ENCODE measurements around the gene ADAMTS9.
A peak's percentile ranks its signal among the peaks of the same experiment; 100 is the strongest.
"Not testable (repeated sequence)": the region's sequence is repeated elsewhere in the genome, so short reads cannot be mapped to it uniquely, and the experiment has no call there.

The ADAMTS9 gene

GRCh38 chr3:64563751-64564150, 124.0 kb downstream of the ADAMTS9 start:
- DNase-seq = no peak

GRCh38 chr3:64561868-64562267, 125.9 kb downstream of the ADAMTS9 start:
- no peak for DNase-seq

- DNase-seq = no peak
Observed at GRCh38 chr3:64561325-64561843, 126.4 kb downstream of the ADAMTS9 start.

- DNase-seq = no peak
Observed at GRCh38 chr3:64560791-64561190, 127.0 kb downstream of the ADAMTS9 start.

- DNase-seq = no peak
Observed at GRCh38 chr3:64559588-64559987, 128.2 kb downstream of the ADAMTS9 start.

- DNase-seq = no peak
Observed at GRCh38 chr3:64556046-64556445, 131.8 kb downstream of the ADAMTS9 start.

- DNase-seq = no peak
Observed at GRCh38 chr3:64555351-64555750, 132.4 kb downstream of the ADAMTS9 start.

GRCh38 chr3:64554096-64554920, 133.5 kb downstream of the ADAMTS9 start:
- DNase-seq = no peak

- DNase-seq = no peak
Observed at GRCh38 chr3:64552966-64553365, 134.8 kb downstream of the ADAMTS9 start.

GRCh38 chr3:64552160-64552559, 135.6 kb downstream of the ADAMTS9 start:
- no peak for DNase-seq

GRCh38 chr3:64551697-64552096, 136.1 kb downstream of the ADAMTS9 start:
- DNase-seq = no peak

- no peak for DNase-seq
Observed at GRCh38 chr3:64550745-64551144, 137.1 kb downstream of the ADAMTS9 start.

GRCh38 chr3:64549869-64550268, 137.9 kb downstream of the ADAMTS9 start:
- DNase-seq = no peak

GRCh38 chr3:64548200-64548889, 139.5 kb downstream of the ADAMTS9 start:
- DNase-seq = no peak

GRCh38 chr3:64546856-64547255, 140.9 kb downstream of the ADAMTS9 start:
- DNase-seq = no peak

- DNase-seq = not testable (repeated sequence)
Observed at GRCh38 chr3:64545239-64545638, 142.6 kb downstream of the ADAMTS9 start.

- DNase-seq = no peak
Observed at GRCh38 chr3:64541803-64542202, 146.0 kb downstream of the ADAMTS9 start.

GRCh38 chr3:64539451-64540196, 148.2 kb downstream of the ADAMTS9 start:
- no peak for DNase-seq

GRCh38 chr3:64536166-64536565, 151.6 kb downstream of the ADAMTS9 start:
- no peak for DNase-seq

- peak; percentile 55 for DNase-seq
Observed at GRCh38 chr3:64533617-64534317, 154.0 kb downstream of the ADAMTS9 start.

- DNase-seq = peak; percentile 7
Observed at GRCh38 chr3:64530434-64531049, 157.3 kb downstream of the ADAMTS9 start.

- DNase-seq = no peak
Observed at GRCh38 chr3:64523324-64523723, 164.5 kb downstream of the ADAMTS9 start.

Measured in DMS79 treated with DMSO at 0.1 percent for 48 hours (cell line).